ENCODE measurements around the gene FRMD5. TPM values are rescaled to one million over a fixed set of nuclear protein-coding genes. Genes with fewer than 3 reads are reported as not detected.

Gene FRMD5
- total and polyA plus RNA-seq, 2 donors, result 0.09 to 0.11 TPM

DNA sequence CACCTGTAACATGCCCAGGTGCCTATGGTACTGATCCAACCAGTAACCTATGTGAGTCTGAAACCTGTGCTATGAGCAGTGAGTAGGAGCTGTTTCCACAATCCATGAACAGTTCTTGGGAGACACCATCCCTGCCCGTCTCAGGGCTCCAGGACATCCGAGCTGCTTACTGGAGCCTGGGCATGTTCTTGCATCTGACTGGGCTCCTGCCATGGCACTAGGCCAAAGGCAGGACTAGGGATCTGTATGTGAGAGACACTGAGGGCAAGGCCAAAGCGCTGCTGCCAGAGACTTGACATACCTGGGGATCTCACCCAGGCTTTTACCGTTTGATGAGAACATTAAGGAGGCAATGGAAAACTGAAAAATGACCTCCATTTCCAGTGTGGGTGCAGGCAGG lies 308.5 kb downstream of the FRMD5 start:
- no peaks in the 10 kb centered on the region for H3K27me3 ChIP-seq (ENCODE audit: control insufficient read depth in 2 of 2, insufficient read depth in 1 of 2, low read length in 1 of 2)
- H3K27ac ChIP-seq (ENCODE audit: low read depth in 1 of 2, low read length in 1 of 2), result no peak overlapping the region
- no peak overlapping the region for H3K4me3 ChIP-seq (ENCODE audit: low read length in 2 of 2)
- no peaks in the 10 kb centered on the region for H3K9me3 ChIP-seq (ENCODE audit: control insufficient read depth in 2 of 2, insufficient read depth in 1 of 2, low read length in 1 of 2)
- peaks cover 6 to 10% of the 10 kb centered on the region in 2 donors for H3K36me3 ChIP-seq (ENCODE audit: control insufficient read depth in 2 of 2, insufficient read depth in 2 of 2, low read length in 1 of 2)
- 93% methylated on average over 4 of the region's 4 CpGs for WGBS
- H3K4me1 ChIP-seq (ENCODE audit: control insufficient read depth in 2 of 2, insufficient read depth in 2 of 2, low read length in 2 of 2), result no peaks in the 10 kb centered on the region
- no peak for DNase-seq (ENCODE audit: low read depth in 6 of 9, low spot score in 9 of 9)

DNA sequence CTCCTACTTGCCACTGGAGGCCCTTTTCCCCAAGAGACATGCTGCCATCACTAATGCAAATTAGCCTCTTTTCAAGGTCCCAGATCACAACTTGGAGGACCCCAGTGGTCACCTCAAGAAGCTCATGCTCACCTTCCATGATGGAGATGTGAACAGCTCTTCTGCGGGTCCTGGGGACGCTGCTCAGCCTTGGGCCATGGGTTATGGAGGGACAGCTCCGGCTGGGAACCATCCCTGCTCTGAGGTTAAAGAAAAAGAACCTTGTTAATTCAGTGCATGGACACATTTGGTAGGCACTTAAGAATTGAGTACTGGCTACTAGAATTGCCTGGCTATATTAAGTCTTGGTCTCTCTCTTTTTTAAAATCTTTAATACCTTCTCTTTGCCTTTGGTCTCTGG lies 311.5 kb downstream of the FRMD5 start:
- Histone ChIP-seq H3K36me3 (ENCODE audit: control insufficient read depth in 2 of 2, insufficient read depth in 2 of 2, low read length in 1 of 2) (peaks cover 16 to 25% of the 10 kb centered on the region in 2 donors), H3K27ac (ENCODE audit: low read depth in 1 of 2, low read length in 1 of 2) (no peak overlapping the region), H3K9me3 (ENCODE audit: control insufficient read depth in 2 of 2, insufficient read depth in 1 of 2, low read length in 1 of 2) (no peaks in the 10 kb centered on the region), H3K27me3 (ENCODE audit: control insufficient read depth in 2 of 2, insufficient read depth in 1 of 2, low read length in 1 of 2) (no peaks in the 10 kb centered on the region), H3K4me3 (ENCODE audit: low read length in 2 of 2) (no peak overlapping the region), H3K4me1 (ENCODE audit: control insufficient read depth in 2 of 2, insufficient read depth in 2 of 2, low read length in 2 of 2) (no peaks in the 10 kb centered on the region)
- DNase-seq (ENCODE audit: low read depth in 6 of 9, low spot score in 9 of 9), result no peak
- WGBS, result 98% methylated on average over 3 of the region's 3 CpGs

DNA sequence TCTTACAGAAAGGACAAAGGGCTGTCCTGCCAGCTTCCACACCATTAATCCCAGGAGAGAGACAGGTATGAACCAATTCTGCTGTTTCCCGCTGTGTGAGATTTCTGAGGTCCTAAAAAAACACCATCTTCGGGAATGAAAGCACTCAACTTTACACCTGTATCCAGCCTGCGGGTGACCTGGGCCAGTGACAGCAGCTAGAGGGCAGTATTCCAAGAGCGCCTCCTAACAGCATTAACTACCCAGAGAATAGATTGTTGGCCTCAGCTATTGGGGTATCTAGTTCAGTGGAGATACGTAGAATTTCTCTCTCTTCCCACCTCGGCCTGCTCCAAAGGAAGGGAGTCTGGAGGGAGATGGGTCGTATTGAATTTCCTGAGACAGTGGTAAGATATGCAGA lies 313.1 kb downstream of the FRMD5 start:
- no peaks in the 10 kb centered on the region for H3K4me1 ChIP-seq (ENCODE audit: control insufficient read depth in 2 of 2, insufficient read depth in 2 of 2, low read length in 2 of 2)
- no peaks in the 10 kb centered on the region for H3K9me3 ChIP-seq (ENCODE audit: control insufficient read depth in 2 of 2, insufficient read depth in 1 of 2, low read length in 1 of 2)
- H3K4me3 ChIP-seq (ENCODE audit: low read length in 2 of 2), result no peak overlapping the region
- no peak overlapping the region for H3K27ac ChIP-seq (ENCODE audit: low read depth in 1 of 2, low read length in 1 of 2)
- H3K27me3 ChIP-seq (ENCODE audit: control insufficient read depth in 2 of 2, insufficient read depth in 1 of 2, low read length in 1 of 2), result no peaks in the 10 kb centered on the region
- H3K36me3 ChIP-seq (ENCODE audit: control insufficient read depth in 2 of 2, insufficient read depth in 2 of 2, low read length in 1 of 2), result peaks cover 16 to 25% of the 10 kb centered on the region in 2 donors
- WGBS, result 96% methylated on average over 7 of the region's 7 CpGs
- no peak for DNase-seq (ENCODE audit: low read depth in 6 of 9, low spot score in 9 of 9)

DNA sequence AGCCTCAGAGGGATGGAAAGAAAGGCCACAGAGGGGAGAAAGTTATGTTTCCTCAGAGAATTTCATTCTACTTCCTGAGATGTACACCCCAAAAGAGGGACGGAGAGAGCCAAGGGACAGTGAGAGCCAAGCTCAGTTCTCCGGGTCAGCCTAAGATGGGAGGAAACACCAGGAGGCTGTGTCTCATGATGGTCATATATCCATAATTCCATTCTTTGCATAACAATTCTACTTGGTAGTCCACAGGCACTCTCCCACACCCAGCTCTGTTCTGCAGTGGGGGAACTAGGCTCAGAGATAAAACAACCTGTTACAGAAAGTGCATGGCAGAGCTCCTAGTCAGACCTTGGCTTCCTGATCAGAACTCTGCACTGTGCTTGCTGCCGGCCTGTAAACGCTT lies 313.8 kb downstream of the FRMD5 start:
- H3K4me1 ChIP-seq (ENCODE audit: control insufficient read depth in 2 of 2, insufficient read depth in 2 of 2, low read length in 2 of 2), result no peaks in the 10 kb centered on the region
- WGBS, result 98% methylated on average over 4 of the region's 4 CpGs
- DNase-seq (ENCODE audit: low read depth in 6 of 9, low spot score in 9 of 9), result no peak
- H3K4me3 ChIP-seq (ENCODE audit: low read length in 2 of 2), result no peak overlapping the region
- no peaks in the 10 kb centered on the region for H3K27me3 ChIP-seq (ENCODE audit: control insufficient read depth in 2 of 2, insufficient read depth in 1 of 2, low read length in 1 of 2)
- peaks cover 15 to 23% of the 10 kb centered on the region in 2 donors for H3K36me3 ChIP-seq (ENCODE audit: control insufficient read depth in 2 of 2, insufficient read depth in 2 of 2, low read length in 1 of 2)
- H3K9me3 ChIP-seq (ENCODE audit: control insufficient read depth in 2 of 2, insufficient read depth in 1 of 2, low read length in 1 of 2), result no peaks in the 10 kb centered on the region
- H3K27ac ChIP-seq (ENCODE audit: low read depth in 1 of 2, low read length in 1 of 2), result no peak overlapping the region

DNA sequence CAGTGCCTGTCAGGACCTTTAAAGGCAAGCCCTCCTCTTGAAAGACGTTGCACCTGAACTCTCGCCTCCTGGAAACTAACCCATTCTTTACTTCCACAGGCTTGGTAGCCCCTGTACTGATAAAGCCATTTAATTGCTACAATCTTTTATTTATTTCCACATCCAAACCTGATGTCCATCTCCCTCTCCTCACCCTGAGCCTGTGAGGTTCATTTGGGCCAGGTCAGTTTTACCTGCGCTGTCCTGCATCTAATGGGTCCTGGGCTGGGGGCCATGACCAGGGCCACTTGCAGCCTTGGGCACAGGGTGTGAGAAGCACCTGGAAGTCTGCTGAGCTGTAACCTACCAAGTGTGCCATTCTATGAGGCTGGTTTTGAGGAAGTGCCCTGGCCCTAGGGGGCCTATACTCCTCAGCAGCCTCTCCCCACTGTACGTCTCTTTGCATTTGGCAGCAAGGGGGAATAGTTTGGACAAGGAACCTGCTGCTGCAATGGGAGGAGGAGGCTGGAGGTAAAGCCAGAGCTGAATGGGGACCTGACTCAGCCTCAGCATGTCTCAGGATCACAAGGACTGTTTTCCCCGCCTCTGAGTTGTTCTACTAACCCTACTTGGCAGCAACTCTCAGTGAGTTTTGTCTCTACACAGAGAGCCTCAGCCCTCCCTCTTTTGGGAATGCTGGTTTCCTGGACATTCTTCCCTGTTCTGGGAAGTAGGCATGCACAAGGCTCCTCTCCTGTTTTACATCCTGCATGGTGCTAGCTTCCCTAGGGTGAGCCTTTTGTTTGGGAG lies 314.5 kb downstream of the FRMD5 start:
- Histone ChIP-seq H3K9me3 (ENCODE audit: control insufficient read depth in 2 of 2, insufficient read depth in 1 of 2, low read length in 1 of 2) (no peaks in the 10 kb centered on the region), H3K36me3 (ENCODE audit: control insufficient read depth in 2 of 2, insufficient read depth in 2 of 2, low read length in 1 of 2) (peaks cover 15 to 23% of the 10 kb centered on the region in 2 donors), H3K27ac (ENCODE audit: low read depth in 1 of 2, low read length in 1 of 2) (no peak overlapping the region), H3K4me3 (ENCODE audit: low read length in 2 of 2) (no peak overlapping the region), H3K4me1 (ENCODE audit: control insufficient read depth in 2 of 2, insufficient read depth in 2 of 2, low read length in 2 of 2) (no peaks in the 10 kb centered on the region), H3K27me3 (ENCODE audit: control insufficient read depth in 2 of 2, insufficient read depth in 1 of 2, low read length in 1 of 2) (no peaks in the 10 kb centered on the region)
- over 99% methylated on average over 5 of the region's 5 CpGs for WGBS
- no peak for DNase-seq (ENCODE audit: low read depth in 6 of 9, low spot score in 9 of 9)

DNA sequence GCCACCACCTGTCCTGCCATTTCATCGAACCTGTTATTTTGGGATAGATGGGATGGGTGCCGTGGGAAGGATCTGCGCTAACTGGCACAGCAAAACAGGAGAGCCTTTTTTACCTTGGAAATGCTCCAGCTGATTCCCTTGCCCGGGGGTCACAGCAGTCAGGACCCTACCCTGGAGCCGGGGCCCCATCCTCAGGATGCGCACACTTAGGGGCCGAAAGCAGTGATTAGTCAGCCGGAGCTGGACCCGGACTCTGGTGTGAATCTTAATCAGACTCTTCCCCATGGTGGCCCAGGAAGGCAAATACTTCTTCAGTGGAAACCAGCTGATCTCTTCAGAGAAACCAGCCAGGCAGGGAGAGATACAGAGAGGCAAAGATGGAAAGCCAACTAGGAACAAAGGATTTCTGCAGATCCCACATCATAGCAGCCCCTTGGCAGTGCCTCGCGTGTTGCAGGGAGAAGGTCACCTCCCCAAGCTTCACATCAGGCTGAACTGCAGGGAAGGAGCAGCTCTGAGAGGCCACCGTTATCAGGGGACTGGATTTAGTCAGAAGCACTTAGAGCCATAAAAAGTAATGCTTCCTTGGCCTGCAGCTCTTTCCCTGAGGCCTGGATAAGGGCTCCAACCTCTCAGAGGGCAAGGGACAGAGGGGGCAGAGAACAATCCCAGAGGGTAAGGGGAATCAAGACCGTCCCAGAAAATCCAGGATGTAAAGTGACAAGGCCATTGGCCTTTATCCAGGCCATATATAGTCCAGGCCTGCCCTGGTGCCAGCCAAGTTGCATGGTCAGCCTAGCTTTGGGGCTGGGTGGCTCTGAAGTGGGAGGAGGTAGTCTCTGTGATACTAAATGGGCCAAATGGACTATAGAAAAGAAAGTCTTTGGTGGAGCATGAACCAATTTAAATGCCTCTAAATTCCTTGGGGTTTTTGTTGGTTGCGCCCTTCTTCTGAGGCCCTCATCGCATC lies 315.4 kb downstream of the FRMD5 start:
- WGBS, result 96% methylated on average over 15 of the region's 15 CpGs
- Histone ChIP-seq H3K27ac (ENCODE audit: low read depth in 1 of 2, low read length in 1 of 2) (no peak overlapping the region), H3K4me3 (ENCODE audit: low read length in 2 of 2) (no peak overlapping the region), H3K27me3 (ENCODE audit: control insufficient read depth in 2 of 2, insufficient read depth in 1 of 2, low read length in 1 of 2) (no peaks in the 10 kb centered on the region), H3K36me3 (ENCODE audit: control insufficient read depth in 2 of 2, insufficient read depth in 2 of 2, low read length in 1 of 2) (peaks cover 15 to 23% of the 10 kb centered on the region in 2 donors), H3K9me3 (ENCODE audit: control insufficient read depth in 2 of 2, insufficient read depth in 1 of 2, low read length in 1 of 2) (no peaks in the 10 kb centered on the region), H3K4me1 (ENCODE audit: control insufficient read depth in 2 of 2, insufficient read depth in 2 of 2, low read length in 2 of 2) (no peaks in the 10 kb centered on the region)
- DNase-seq (ENCODE audit: low read depth in 6 of 9, low spot score in 9 of 9), result no peak

DNA sequence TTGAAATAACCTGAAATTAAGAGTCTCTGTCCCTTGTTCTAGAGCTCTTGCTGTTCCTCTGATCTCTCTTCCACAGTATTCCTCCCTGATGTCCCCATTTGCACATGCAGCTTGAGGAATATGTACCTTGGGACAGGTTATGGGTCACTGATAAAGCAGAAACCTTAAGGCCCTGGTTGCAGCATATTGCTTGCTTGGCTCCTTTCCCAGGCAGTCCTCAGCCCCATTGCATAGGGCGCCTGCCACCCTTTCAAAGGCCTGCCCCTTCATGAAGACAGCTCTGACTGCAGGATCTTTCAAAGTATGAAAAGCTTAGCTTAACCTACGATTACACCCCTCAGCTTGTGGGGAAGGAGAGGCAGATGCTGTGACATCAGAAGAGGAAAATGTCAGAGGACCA lies 316.6 kb downstream of the FRMD5 start:
- WGBS, result 95% methylated on average over 2 of the region's 2 CpGs
- Histone ChIP-seq H3K27ac (ENCODE audit: low read depth in 1 of 2, low read length in 1 of 2) (no peak overlapping the region), H3K4me1 (ENCODE audit: control insufficient read depth in 2 of 2, insufficient read depth in 2 of 2, low read length in 2 of 2) (no peaks in the 10 kb centered on the region), H3K4me3 (ENCODE audit: low read length in 2 of 2) (no peak overlapping the region), H3K27me3 (ENCODE audit: control insufficient read depth in 2 of 2, insufficient read depth in 1 of 2, low read length in 1 of 2) (no peaks in the 10 kb centered on the region), H3K9me3 (ENCODE audit: control insufficient read depth in 2 of 2, insufficient read depth in 1 of 2, low read length in 1 of 2) (no peaks in the 10 kb centered on the region), H3K36me3 (ENCODE audit: control insufficient read depth in 2 of 2, insufficient read depth in 2 of 2, low read length in 1 of 2) (peaks cover 23 to 31% of the 10 kb centered on the region in 2 donors)
- no peak for DNase-seq (ENCODE audit: low read depth in 6 of 9, low spot score in 9 of 9)

DNA sequence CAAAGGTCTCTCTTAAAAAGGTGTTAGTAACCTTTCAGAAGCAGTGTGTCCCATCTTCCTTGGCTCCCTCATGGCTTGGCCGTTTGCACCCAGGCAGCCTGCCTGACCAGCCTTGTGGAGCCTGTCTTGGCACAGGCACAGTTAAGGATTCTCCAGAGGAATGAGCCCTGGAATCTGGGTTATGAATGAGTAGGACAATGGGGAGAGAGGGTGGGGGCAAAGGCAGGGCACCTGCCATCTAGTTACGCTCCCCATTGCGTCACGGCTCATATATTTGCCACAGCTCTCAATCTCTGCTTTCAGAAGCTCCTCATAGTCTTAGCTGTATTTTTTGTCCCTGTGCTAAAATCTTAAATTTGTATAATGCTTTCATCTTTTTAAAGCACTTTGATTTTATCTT lies 317.7 kb downstream of the FRMD5 start:
- no peak overlapping the region for H3K27ac ChIP-seq (ENCODE audit: low read depth in 1 of 2, low read length in 1 of 2)
- 96% methylated on average over 4 of the region's 4 CpGs for WGBS

DNA sequence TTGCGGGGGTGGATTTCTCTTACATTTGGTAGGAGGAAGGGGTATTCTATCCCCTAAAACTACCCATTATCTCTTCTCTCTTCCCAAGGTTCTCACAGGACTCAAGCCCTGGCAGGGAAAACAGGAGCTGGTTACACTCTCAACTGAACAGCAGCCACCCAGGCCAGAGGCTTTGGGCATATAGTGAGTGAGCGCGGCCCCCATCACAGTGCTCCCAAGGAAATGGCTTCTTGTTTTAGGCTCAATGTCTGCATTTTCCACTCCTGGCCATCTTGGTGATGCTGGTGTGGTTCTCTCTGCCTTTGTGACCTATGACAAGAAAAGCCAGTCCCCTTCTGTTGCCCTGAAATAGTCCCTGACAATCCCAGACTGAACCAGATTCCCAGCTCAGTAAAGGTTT lies 318.2 kb downstream of the FRMD5 start:
- no peak overlapping the region for H3K4me3 ChIP-seq (ENCODE audit: low read length in 2 of 2)
- WGBS, result 87% methylated on average over 3 of the region's 3 CpGs
- H3K9me3 ChIP-seq (ENCODE audit: control insufficient read depth in 2 of 2, insufficient read depth in 1 of 2, low read length in 1 of 2), result no peaks in the 10 kb centered on the region
- no peak overlapping the region for H3K27ac ChIP-seq (ENCODE audit: low read depth in 1 of 2, low read length in 1 of 2)
- no peaks in the 10 kb centered on the region for H3K27me3 ChIP-seq (ENCODE audit: control insufficient read depth in 2 of 2, insufficient read depth in 1 of 2, low read length in 1 of 2)
- peaks cover 29% of the 10 kb centered on the region in 2 donors for H3K36me3 ChIP-seq (ENCODE audit: control insufficient read depth in 2 of 2, insufficient read depth in 2 of 2, low read length in 1 of 2)
- no peaks in the 10 kb centered on the region for H3K4me1 ChIP-seq (ENCODE audit: control insufficient read depth in 2 of 2, insufficient read depth in 2 of 2, low read length in 2 of 2)
- DNase-seq (ENCODE audit: low read depth in 6 of 9, low spot score in 9 of 9), result no peak

More for the DNA sequence above, 317.7 kb downstream of the FRMD5 start:
- DNase-seq (ENCODE audit: low read depth in 6 of 9, low spot score in 9 of 9), result no peak
- H3K9me3 ChIP-seq (ENCODE audit: control insufficient read depth in 2 of 2, insufficient read depth in 1 of 2, low read length in 1 of 2), result no peaks in the 10 kb centered on the region
- no peaks in the 10 kb centered on the region for H3K27me3 ChIP-seq (ENCODE audit: control insufficient read depth in 2 of 2, insufficient read depth in 1 of 2, low read length in 1 of 2)
- peaks cover 27 to 29% of the 10 kb centered on the region in 2 donors for H3K36me3 ChIP-seq (ENCODE audit: control insufficient read depth in 2 of 2, insufficient read depth in 2 of 2, low read length in 1 of 2)
- no peak overlapping the region for H3K4me3 ChIP-seq (ENCODE audit: low read length in 2 of 2)
- H3K4me1 ChIP-seq (ENCODE audit: control insufficient read depth in 2 of 2, insufficient read depth in 2 of 2, low read length in 2 of 2), result no peaks in the 10 kb centered on the region

Measured in thymus (tissue), 11 donors.